ENCODE measurements around the gene TAOK3. TPM values are rescaled to one million over a fixed set of nuclear protein-coding genes. Genes with fewer than 3 reads are reported as not detected.

TAOK3 gene
- total and polyA plus RNA-seq, 10 of the 15 experiments (the other 5 are each of a cell fraction or from before 2014, with no cell fraction given), result 41.3 to 131 (median 57.8) TPM

GRCh38 chr12:118122264-118122663 is 250.4 kb downstream of the TAOK3 start:
- Histone ChIP-seq H3K27ac (ENCODE audit: control insufficient read depth, insufficient read depth) (no peak overlapping the region), H3K79me2 (ENCODE audit: control insufficient read depth, insufficient read depth, low read length) (no peaks in the 10 kb centered on the region), H3K27me3 (replicated peaks in 1 of 2; ENCODE audit: control insufficient read depth in 2 of 2, insufficient read depth in 2 of 2, low read length in 1 of 2) (no peaks in the 10 kb centered on the region), H3K9me3 (replicated peaks; ENCODE audit: control insufficient read depth, insufficient read depth, low read length) (no peaks in the 10 kb centered on the region), H3K4me3 (no peak overlapping the region), H4K20me1 (ENCODE audit: control insufficient read depth, insufficient read depth) (no peaks in the 10 kb centered on the region), H3K4me2 (ENCODE audit: control insufficient read depth, insufficient read depth) (no peak overlapping the region), H3K4me1 (ENCODE audit: control insufficient read depth, insufficient read depth, low read length) (no peaks in the 10 kb centered on the region; the same call in 1 of the 2 replicates), H2AFZ (ENCODE audit: control insufficient read depth, low read depth, low read length) (no peak overlapping the region), H3K9ac (ENCODE audit: control insufficient read depth, insufficient read depth, low read length) (no peak overlapping the region), H3K36me3 (ENCODE audit: control insufficient read depth in 2 of 2, insufficient read depth in 2 of 2, low read length in 1 of 2) (no peaks in the 10 kb centered on the region; a peak in 1 of 4 replicates)
- BruUV-seq (replicated peaks), result no TSS peak
- 94% methylated on average over 6 of the region's 6 CpGs for WGBS (ENCODE audit: insufficient coverage, insufficient replicate concordance, low lambda C conversion rate, missing lambda C conversion rate)
- ChIA-PET POLR2A (interaction anchor here (1.9 kb wide), 1 partner anchor 254 kb away, joined by 19 read pairs; the partner anchor contains the start of gene SUDS3), SMC1A (ENCODE audit: uncharacterized antibody, unreplicated experiment) (interaction anchor here (1.6 to 4.8 kb wide), 6 partner anchors 30 to 254 kb away, joined by 4 to 105 read pairs (median 11); partner anchors contain the start of gene SUDS3), CTCF (interaction anchor here (0.7 to 5.1 kb wide), 7 partner anchors 13 to 255 kb away, joined by 3 to 171 read pairs (median 5); partner anchors contain the start of genes PEBP1 and SUDS3), RAD21 (ENCODE audit: unreplicated experiment) (interaction anchor here (4.9 kb wide), 1 partner anchor 254 kb away, joined by 126 read pairs; the partner anchor contains the start of gene SUDS3)
- TF ChIP-seq CHD4 (IDR thresholded peaks at IDR 0.05) (no peak), SMAD5 (IDR thresholded peaks at IDR 0.05; ENCODE audit: low read depth) (no peak), CEBPB (IDR thresholded peaks at IDR 0.05; ENCODE audit: borderline replicate concordance in 1 of 2, low read depth in 2 of 2, low read length in 2 of 2) (no peak), KAT2A (conservative IDR thresholded peaks at IDR 0.05; ENCODE audit: control insufficient read depth, low read depth, low read length) (no peak), SMC3 (IDR thresholded peaks at IDR 0.05; ENCODE audit: borderline replicate concordance, low read length) (no peak), SREBF1 (IDR thresholded peaks at IDR 0.05; ENCODE audit: low read length) (no peak)
- intact Hi-C loops (cut with micrococcal nuclease; ENCODE audit: unreplicated experiment) (no loop called here), in situ Hi-C loops (cut with MboI) (loop anchor here (25.0 kb wide), 2 partner anchors 915 to 1415 kb away; no protein-coding TSS in a partner anchor)
- DNase-seq (ENCODE audit: low read depth, low spot score) (no peak), FAIRE-seq (no peak), ATAC-seq (no peak)
